Cardiac fibroblast (primary cell): Measurements from ENCODE around the gene COX4I2.
"Not testable (repeated sequence)": the region's sequence is repeated elsewhere in the genome, so short reads cannot be mapped to it uniquely, and the experiment has no call there.

Experiments
- DNase-seq, 2 donors: peaks; one replicate each; pipeline versions ENCODE4 v3.0.0 to v3.0.0-alpha.2; 2010; ENCODE audit warnings: low read depth in 2 of 2
- H3K4me3 ChIP-seq, 2 donors: replicated peaks in 1 of 2; 1 replicate in 1 of 2; 2 replicates in 1 of 2; pipeline ENCODE4 v1.5.1; 2011; ENCODE audit warnings: low read depth in 2 of 2, low read length in 2 of 2, mild to moderate bottlenecking in 2 of 2, moderate library complexity in 1 of 2
- CTCF ChIP-seq: IDR thresholded peaks from one replicate; pipeline ENCODE4 v1.5.1; 2011; ENCODE audit warnings: low read depth, mild to moderate bottlenecking, low read length, inconsistent platforms

Gene COX4I2

GRCh38 chr20:31666258-31667042, 28.7 kb downstream of the COX4I2 start:
- no peak overlapping the region for H3K4me3 ChIP-seq
- DNase-seq: no peak
- no peak for TF ChIP-seq CTCF

GRCh38 chr20:31667315-31668285, 29.9 kb downstream of the COX4I2 start:
- H3K4me3 ChIP-seq: no peak overlapping the region
- no peak for TF ChIP-seq CTCF

GRCh38 chr20:31668944-31669343, 31.2 kb downstream of the COX4I2 start:
- DNase-seq, H3K4me3 ChIP-seq: not testable (repeated sequence)

More at GRCh38 chr20:31667315-31668285, 29.9 kb downstream of the COX4I2 start:
- no peak for DNase-seq

- TF ChIP-seq CTCF: no peak
- no peak overlapping the region for H3K4me3 ChIP-seq
- DNase-seq: no peak
Observed at GRCh38 chr20:31669876-31670275, 32.2 kb downstream of the COX4I2 start.

GRCh38 chr20:31670371-31671228, 32.9 kb downstream of the COX4I2 start:
- no peak overlapping the region for H3K4me3 ChIP-seq
- no peak for DNase-seq
- no peak for TF ChIP-seq CTCF

- no peak for DNase-seq
- TF ChIP-seq CTCF: no peak
- no peak overlapping the region for H3K4me3 ChIP-seq
Observed at GRCh38 chr20:31671324-31671723, 33.6 kb downstream of the COX4I2 start.
